A549 (cell line): ENCODE results near the gene EIF4G3. TPM values are rescaled to one million over a fixed set of nuclear protein-coding genes. Genes with fewer than 3 reads are reported as not detected.

Experiments
- ATAC-seq, 2 experiments: fragments of 200-7000 bp in 1 of 2; fragments of >200 bp in 1 of 2; cut with Nextera tagmentation in 1 of 2; cut with Tn5 transposase in 1 of 2; 3 replicates each; pipeline versions ENCODE4 v1.8.0 to v1.9.1; 2018 to 2020; ENCODE audit warnings: mild to moderate bottlenecking in 1 of 2, moderate library complexity in 1 of 2
- CTCF ChIA-PET: fragments of 300-600 bp; sonication (Branson Sonifier 250); formaldehyde crosslinking; extraction: SDS; loops from one replicate; lab custom pipeline; 2021; ENCODE audit warnings: antibody characterized with exemption, inconsistent platforms; lab: Yijun Ruan, JAX
- POLR2A ChIA-PET: fragments of 350-600 bp; formaldehyde crosslinking; extraction: SDS; loops from one replicate; lab custom pipeline; 2021; ENCODE audit warnings: antibody characterized with exemption, inconsistent platforms; lab: Yijun Ruan, JAX
- DNase-seq, 2 experiments: peaks; one replicate each; pipeline versions ENCODE4 v3.0.0 to v3.0.0-alpha.2; 2011 to 2016; ENCODE audit warnings: low read depth in 1 of 2, low spot score in 1 of 2
- FAIRE-seq: peaks from 2 replicates; lab custom pipeline; 2011; peaks lifted over from hg19 to GRCh38; lab: Jason Lieb, UNC
- H3K27ac ChIP-seq, 2 experiments: fragments of >200 bp; sonication (Bioruptor Twin); formaldehyde crosslinking; 3 replicates each; pipeline ENCODE4 v1.5.1; 2016 to 2017
- H3K4me1 ChIP-seq: fragments of >200 bp; sonication (Bioruptor Twin); formaldehyde crosslinking; 3 replicates; pipeline ENCODE4 v1.6.1; 2016
- H3K4me2 ChIP-seq: fragments of >200 bp; sonication (Bioruptor Twin); formaldehyde crosslinking; 3 replicates; pipeline ENCODE4 v1.6.1; 2016
- H3K4me3 ChIP-seq: fragments of >200 bp; sonication (Bioruptor Twin); formaldehyde crosslinking; 3 replicates; pipeline ENCODE4 v1.5.1; 2016
- H3K9me3 ChIP-seq: fragments of >200 bp; sonication (Bioruptor Twin); formaldehyde crosslinking; 3 replicates; pipeline ENCODE4 v1.6.1; 2016
- ATOH8 ChIP-seq: fragments of 250-450 bp; sonication (Bioruptor Pico); IDR thresholded peaks from 2 replicates; pipeline ENCODE4 v1.5.0; 2020; ENCODE audit warnings: low read depth, mild to moderate bottlenecking, moderate library complexity
- CBX2 ChIP-seq: fragments of 200-600 bp; sonication (generic); IDR thresholded peaks from 2 replicates; pipeline ENCODE4 v1.6.1; 2016; ENCODE audit warnings: low read depth, mild to moderate bottlenecking, borderline replicate concordance
- CEBPB ChIP-seq, 2 experiments: fragments of >200 bp in 1 of 2; sonication (Bioruptor Twin) in 1 of 2; formaldehyde crosslinking in 1 of 2; IDR thresholded peaks; 2 replicates each; pipeline ENCODE4 v1.6.1; 2012 to 2016
- CHD2 ChIP-seq: fragments of 150-350 bp; IDR thresholded peaks from 2 replicates; pipeline ENCODE4 v1.6.1; 2014; ENCODE audit warnings: low read length; ENCODE audit not compliant: partially characterized antibody
- CHD4 ChIP-seq: fragments of 200-600 bp; sonication (generic); IDR thresholded peaks from 2 replicates; pipeline ENCODE4 v1.6.1; 2016; ENCODE audit warnings: antibody characterized with exemption, mild to moderate bottlenecking, borderline replicate concordance
- E2F6 ChIP-seq: IDR thresholded peaks from 2 replicates; pipeline ENCODE4 v1.6.1; 2012; ENCODE audit warnings: low read depth, borderline replicate concordance
- EHF ChIP-seq: fragments of 250-450 bp; sonication (Bioruptor Pico); IDR thresholded peaks from 2 replicates; pipeline ENCODE4 v1.5.0; 2020; ENCODE audit warnings: mild to moderate bottlenecking
- EHMT2 ChIP-seq: fragments of 200-600 bp; sonication (generic); IDR thresholded peaks from 2 replicates; pipeline ENCODE4 v1.6.1; 2016; ENCODE audit warnings: antibody characterized with exemption, low read depth, mild to moderate bottlenecking, moderate library complexity
- ELK1 ChIP-seq: fragments of 150-350 bp; IDR thresholded peaks from 2 replicates; pipeline ENCODE4 v1.6.1; 2014; ENCODE audit warnings: low read depth, mild to moderate bottlenecking, low read length
- ESRRA ChIP-seq: fragments of 150-350 bp; IDR thresholded peaks from 2 replicates; pipeline ENCODE4 v1.6.1; 2014; ENCODE audit warnings: mild to moderate bottlenecking, low read length, borderline replicate concordance
- FOSL2 ChIP-seq, 2 experiments: fragments of 450-650 bp in 1 of 2; fragments of >200 bp in 1 of 2; sonication (Bioruptor Twin) in 1 of 2; formaldehyde crosslinking; IDR thresholded peaks; 2 replicates each; pipeline versions ENCODE4 v1.5.0 to v1.6.1; 2016 to 2020; ENCODE audit warnings: mild to moderate bottlenecking in 1 of 2, moderate library complexity in 1 of 2
- FOXS1 ChIP-seq: fragments of 250-450 bp; sonication (Bioruptor Pico); IDR thresholded peaks from 2 replicates; pipeline ENCODE4 v1.5.0; 2020; ENCODE audit warnings: mild to moderate bottlenecking, moderate library complexity
- HMGXB4 ChIP-seq: fragments of 250-450 bp; sonication (Bioruptor Pico); IDR thresholded peaks from 2 replicates; pipeline ENCODE4 v1.5.0; 2021; ENCODE audit warnings: mild to moderate bottlenecking, moderate library complexity, borderline replicate concordance
- HOXA7 ChIP-seq: fragments of 250-450 bp; sonication (Bioruptor Pico); IDR thresholded peaks from 2 replicates; pipeline ENCODE4 v1.5.0; 2020; ENCODE audit warnings: mild to moderate bottlenecking, moderate library complexity
- HOXB5 ChIP-seq: fragments of 250-450 bp; sonication (Bioruptor Pico); IDR thresholded peaks from 2 replicates; pipeline ENCODE4 v1.5.0; 2020; ENCODE audit warnings: mild to moderate bottlenecking, moderate library complexity
- JUN ChIP-seq, 2 experiments: fragments of >200 bp; sonication (Bioruptor Twin); formaldehyde crosslinking; IDR thresholded peaks; 2 replicates in 1 of 2; 3 replicates in 1 of 2; pipeline ENCODE4 v1.6.1; 2016 to 2017
- JUNB ChIP-seq: fragments of >200 bp; sonication (Bioruptor Twin); formaldehyde crosslinking; IDR thresholded peaks from 2 replicates; pipeline ENCODE4 v1.6.1; 2016
- MAX ChIP-seq: IDR thresholded peaks from 2 replicates; pipeline ENCODE4 v1.6.1; 2012
- MAZ ChIP-seq: fragments of 150-350 bp; IDR thresholded peaks from 2 replicates; pipeline ENCODE4 v1.6.1; 2014; ENCODE audit warnings: antibody characterized with exemption, low read depth, low read length, borderline replicate concordance
- MYC ChIP-seq: IDR thresholded peaks from 2 replicates; pipeline ENCODE4 v1.6.1; 2012; ENCODE audit warnings: mild to moderate bottlenecking, inconsistent platforms, low read length, improper control_type of control experiment, borderline replicate concordance
- PHF8 ChIP-seq: fragments of 200-600 bp; sonication (generic); IDR thresholded peaks from 2 replicates; pipeline ENCODE4 v1.6.1; 2016; ENCODE audit warnings: low read depth, mild to moderate bottlenecking, antibody characterized with exemption, moderate library complexity, borderline replicate concordance
- POLR2A ChIP-seq: IDR thresholded peaks from 2 replicates; pipeline ENCODE4 v1.6.1; 2012; ENCODE audit warnings: mild to moderate bottlenecking, low read length
- POLR2AphosphoS2 ChIP-seq: conservative IDR thresholded peaks from 2 replicates; pipeline ENCODE4 v1.6.1; 2012; ENCODE audit warnings: low read length, improper control_type of control experiment, inconsistent platforms
- RARB ChIP-seq: fragments of 250-450 bp; sonication (Bioruptor Pico); IDR thresholded peaks from 2 replicates; pipeline ENCODE4 v1.8.0; 2021; ENCODE audit warnings: mild to moderate bottlenecking, moderate library complexity
- RCOR1 ChIP-seq: fragments of 150-350 bp; IDR thresholded peaks from 2 replicates; pipeline ENCODE4 v1.6.1; 2014; ENCODE audit warnings: antibody characterized with exemption, low read length, low read depth
- RFX5 ChIP-seq: fragments of 450-650 bp; IDR thresholded peaks from 2 replicates; pipeline ENCODE4 v1.7.1; 2014; ENCODE audit warnings: antibody characterized with exemption, mild to moderate bottlenecking, moderate library complexity
- TFCP2L1 ChIP-seq: fragments of 250-450 bp; sonication (Bioruptor Pico); IDR thresholded peaks from 2 replicates; pipeline ENCODE4 v1.5.0; 2021; ENCODE audit warnings: mild to moderate bottlenecking
- TP53 ChIP-seq: fragments of 250-450 bp; sonication (Bioruptor Pico); IDR thresholded peaks from 2 replicates; pipeline ENCODE4 v1.5.0; 2021; ENCODE audit warnings: mild to moderate bottlenecking, moderate library complexity
- USF2 ChIP-seq: fragments of 450-650 bp; IDR thresholded peaks from 2 replicates; pipeline ENCODE4 v1.6.1; 2014; ENCODE audit warnings: antibody characterized with exemption
- ZC3H11A ChIP-seq: fragments of 450-650 bp; IDR thresholded peaks from 2 replicates; pipeline ENCODE4 v1.6.1; 2014; ENCODE audit warnings: antibody characterized with exemption, mild to moderate bottlenecking
- ZFP36 ChIP-seq: fragments of 450-650 bp; IDR thresholded peaks from 2 replicates; pipeline ENCODE4 v1.6.1; 2014; ENCODE audit warnings: borderline replicate concordance; ENCODE audit not compliant: partially characterized antibody
- WGBS: methylation state at CpG from one replicate; pipeline ENCODE4 v1.1.6; 2017; ENCODE audit errors: missing lambda C conversion rate; 5-methylcytosine and 5-hydroxymethylcytosine counted together
- polyA plus RNA-seq, 4 experiments: library from polyadenylated mRNA; depleted of rRNA in 3 of 4; stranded (reverse); fragments of >200 nt; fragmentation: RNase III in 1 of 4; extraction: RNeasy Plus Mini Kit Qiagen cat#74134 plus additional on column Dnase treatment in 1 of 4; gene quantifications; 2 replicates in 3 of 4; 3 replicates in 1 of 4; pipeline ENCODE4 v1.2.3, GENCODE V29; 2011 to 2017

Gene EIF4G3
- polyA plus RNA-seq, 2 of the 4 experiments (the other 2 are of a cell fraction): 25.0 to 51.3 TPM

- Histone ChIP-seq H3K4me2 (peak overlapping the region; percentile 6; the same call in 2 of the 3 replicates), H3K4me1 (peaks cover 23% of the 10 kb centered on the region), H3K27ac (no peak overlapping the region), H3K9me3 (no peaks in the 10 kb centered on the region), H3K4me3 (no peak overlapping the region)
- POLR2A ChIA-PET: no interaction called here
- CTCF ChIA-PET: interaction anchor here (0.6 to 1.4 kb wide), 2 partner anchors 59 to 126 kb away, joined by 3 to 4 read pairs; no protein-coding TSS in a partner anchor
- no peak for DNase-seq
- TF ChIP-seq POLR2AphosphoS2 (no peak), MYC (no peak), CBX2 (no peak), JUNB (no peak), ZFP36 (no peak), ZC3H11A (no peak), CHD2 (no peak), RCOR1 (no peak), EHF (no peak), MAX (no peak), ESRRA (no peak), ELK1 (no peak), RARB (no peak), POLR2A (no peak), JUN (IDR thresholded peaks at IDR 0.05) (no peak), CHD4 (no peak), FOXS1 (CRISPR knock-in tag) (no peak)
- FAIRE-seq: no peak
- WGBS: 47% methylated on average over 4 of the region's 4 CpGs
- no peak for ATAC-seq
Measured at GRCh38 chr1:21069549-21069948, 107.1 kb downstream of the EIF4G3 start.

GRCh38 chr1:21068937-21069336 is 107.8 kb downstream of the EIF4G3 start:
- ChIA-PET CTCF (interaction anchor here (1.4 kb wide), 1 partner anchor 127 kb away, joined by 4 read pairs; no protein-coding TSS in a partner anchor), POLR2A (no interaction called here)
- no peak overlapping the region for H3K4me3 ChIP-seq
- FAIRE-seq (no peak), ATAC-seq (no peak), DNase-seq (no peak)
- H3K27ac ChIP-seq: no peak overlapping the region
- H3K9me3 ChIP-seq: no peaks in the 10 kb centered on the region
- no peak overlapping the region for H3K4me2 ChIP-seq
- TF ChIP-seq HOXB5 (no peak), CEBPB (IDR thresholded peaks at IDR 0.05) (no peak), HOXA7 (no peak), ATOH8 (CRISPR knock-in tag) (no peak), E2F6 (no peak)
- H3K4me1 ChIP-seq: peaks cover 23% of the 10 kb centered on the region

- ATAC-seq (no peak), DNase-seq (no peak), FAIRE-seq (no peak)
- 94% methylated on average over 6 of the region's 6 CpGs for WGBS
- no peak overlapping the region for H3K27ac ChIP-seq
- no peak overlapping the region for H3K4me3 ChIP-seq
- no peaks in the 10 kb centered on the region for H3K9me3 ChIP-seq
- no peak overlapping the region for H3K4me2 ChIP-seq
- CTCF ChIA-PET: no interaction called here
- POLR2A ChIA-PET: no interaction called here
- H3K4me1 ChIP-seq: peaks cover 23% of the 10 kb centered on the region
- no peak for TF ChIP-seq RFX5
- no peak for TF ChIP-seq USF2
- no peak for TF ChIP-seq TFCP2L1
- TF ChIP-seq ZC3H11A: no peak
- no peak for TF ChIP-seq HMGXB4 (CRISPR knock-in tag)
- TF ChIP-seq FOSL2 (IDR thresholded peaks at IDR 0.05): no peak
- TF ChIP-seq FOSL2 (CRISPR knock-in tag; IDR thresholded peaks at IDR 0.05): no peak
- no peak for TF ChIP-seq EHMT2
- no peak for TF ChIP-seq JUNB
- TF ChIP-seq TP53 (CRISPR knock-in tag): no peak
- no peak for TF ChIP-seq MAZ
- TF ChIP-seq PHF8: no peak
Measured at GRCh38 chr1:21067551-21068227, 109.0 kb downstream of the EIF4G3 start.
